IPS-20b (cell line): Measurements from ENCODE around the gene MPZL3.

ENCODE experiments used
- H3K27ac ChIP-seq: one replicate; pipeline ENCODE4 v1.5.1; 2013; ENCODE audit warnings: low read length
- H3K27me3 ChIP-seq: 2 replicates; pipeline ENCODE4 v1.6.1; 2013; ENCODE audit warnings: mild to moderate bottlenecking, low read length, inconsistent platforms; ENCODE audit not compliant: insufficient read depth
- H3K36me3 ChIP-seq: 2 replicates; pipeline ENCODE4 v1.6.1; 2013; ENCODE audit warnings: low read depth, mild to moderate bottlenecking, inconsistent platforms, low read length, moderate library complexity; ENCODE audit not compliant: insufficient read depth
- H3K4me1 ChIP-seq: 2 replicates; pipeline ENCODE4 v1.6.1; 2013; ENCODE audit warnings: mild to moderate bottlenecking, control low read depth, inconsistent platforms, low read length, moderate library complexity; ENCODE audit not compliant: insufficient read depth
- H3K4me3 ChIP-seq: 2 replicates; pipeline ENCODE4 v1.5.1; 2013; ENCODE audit warnings: mild to moderate bottlenecking, low read length, inconsistent platforms
- H3K9ac ChIP-seq: 2 replicates; pipeline ENCODE4 v1.6.1; 2013; ENCODE audit warnings: low read depth, mild to moderate bottlenecking, inconsistent platforms, low read length, moderate library complexity
- H3K9me3 ChIP-seq: 2 replicates; pipeline ENCODE4 v1.6.1; 2013; ENCODE audit warnings: mild to moderate bottlenecking, low read depth, low read length, inconsistent platforms; ENCODE audit not compliant: insufficient read depth

The MPZL3 gene

DNA sequence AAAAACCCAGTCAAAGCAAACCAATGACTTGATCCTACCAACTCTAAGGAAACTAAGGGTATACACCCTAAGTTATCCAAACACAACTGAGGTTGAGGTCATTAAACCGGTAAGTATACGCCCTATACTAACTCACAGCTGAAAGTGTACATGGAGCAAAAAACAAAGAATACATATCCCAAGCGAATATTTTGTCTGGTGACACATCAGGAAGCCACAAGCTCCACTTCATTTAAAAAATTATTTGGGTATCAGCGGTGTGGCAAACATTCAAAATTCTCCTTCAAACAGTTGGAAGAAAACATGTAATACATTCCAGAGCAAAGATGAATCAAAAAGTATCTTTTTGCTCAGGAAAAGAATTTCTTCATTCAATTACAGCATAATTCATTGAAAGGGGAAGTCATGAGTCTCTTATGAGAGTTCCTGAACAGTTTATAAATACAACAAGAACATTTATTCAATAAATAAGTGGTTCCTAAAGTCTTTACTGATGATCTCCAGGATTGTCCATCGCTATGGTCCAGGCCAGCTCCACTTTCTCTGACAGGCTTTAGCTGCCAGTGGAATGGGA, 22.8 kb downstream of the MPZL3 start:
- no peak overlapping the region for H3K4me3 ChIP-seq
- no peaks in the 10 kb centered on the region for H3K27me3 ChIP-seq
- H3K36me3 ChIP-seq: no peaks in the 10 kb centered on the region
- H3K9ac ChIP-seq: no peak overlapping the region
- H3K27ac ChIP-seq: no peak overlapping the region
- H3K4me1 ChIP-seq: 0 out of 2 replicates have a peak, but pooled peaks cover 2% of the 10 kb centered on the region
- H3K9me3 ChIP-seq: no peaks in the 10 kb centered on the region

DNA sequence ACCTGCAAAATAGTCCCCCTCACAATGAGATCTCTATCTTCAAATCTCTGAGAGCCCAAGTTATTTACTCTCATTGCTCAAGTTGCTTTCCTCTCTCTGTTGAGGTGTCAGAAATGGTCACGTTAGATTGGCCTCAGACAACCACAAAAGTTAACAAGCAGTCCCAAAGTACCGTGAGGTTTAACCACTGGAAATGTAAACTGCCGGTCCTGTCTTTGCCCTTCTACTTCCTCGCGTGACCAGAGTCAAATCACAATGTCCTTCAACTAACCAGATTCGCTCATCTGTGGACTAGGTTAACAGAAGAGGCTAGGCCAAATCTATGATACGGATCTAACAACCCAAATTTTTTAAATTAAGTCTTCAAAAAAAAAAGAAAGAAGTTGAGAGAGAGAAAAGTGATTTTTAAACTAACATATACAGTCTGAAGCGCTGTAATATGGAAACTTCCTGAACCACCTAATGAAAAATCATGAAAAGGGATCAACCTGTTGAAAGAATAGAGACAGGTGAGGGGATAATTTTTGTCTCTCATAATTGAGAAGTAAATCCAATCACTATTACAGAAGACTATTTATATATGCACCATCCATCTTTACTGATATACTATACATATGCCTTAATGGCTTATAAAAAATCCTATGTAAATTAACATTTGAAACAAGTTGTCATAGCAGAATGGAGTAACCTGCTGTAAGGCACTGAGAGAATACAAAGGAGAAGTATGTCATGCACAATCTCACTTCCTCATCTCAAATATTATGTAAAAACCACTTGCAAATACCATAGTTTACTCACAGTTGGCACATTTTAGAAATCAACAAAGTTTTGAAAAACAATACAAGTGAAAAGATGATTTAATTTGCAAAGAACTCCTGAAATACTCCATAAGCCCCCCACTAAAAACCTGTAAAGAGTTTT, 24.0 kb downstream of the MPZL3 start:
- no peak overlapping the region for H3K9ac ChIP-seq

DNA sequence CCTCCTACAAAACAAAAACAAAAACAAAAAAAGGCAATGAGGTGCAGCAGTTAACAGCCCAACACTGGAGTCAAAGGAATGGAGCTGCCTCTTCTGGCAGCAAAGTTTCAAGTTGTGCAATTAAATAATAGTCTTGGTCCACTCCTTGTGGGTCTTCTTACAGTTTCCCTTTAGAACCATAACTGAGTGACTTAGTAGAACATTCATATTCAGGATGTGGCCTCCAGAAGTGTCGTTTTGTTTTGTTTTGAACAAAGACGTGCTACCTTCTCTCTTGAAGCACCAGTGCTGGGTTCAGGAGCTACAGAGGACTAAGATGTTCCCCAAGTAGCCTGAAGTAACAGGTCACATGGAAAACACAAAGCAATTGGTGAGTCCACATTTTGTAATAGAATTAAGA, 25.4 kb downstream of the MPZL3 start:
- no peak overlapping the region for H3K9ac ChIP-seq
- H3K27ac ChIP-seq: no peak overlapping the region
- 0 out of 2 replicates have a peak, but pooled peaks cover 2% of the 10 kb centered on the region for H3K4me1 ChIP-seq
- H3K27me3 ChIP-seq: no peaks in the 10 kb centered on the region; the same call in 1 of the 2 replicates
- H3K9me3 ChIP-seq: no peaks in the 10 kb centered on the region
- H3K36me3 ChIP-seq: no peaks in the 10 kb centered on the region
- H3K4me3 ChIP-seq: no peak overlapping the region

More for the DNA sequence above, 24.0 kb downstream of the MPZL3 start:
- Histone ChIP-seq H3K36me3 (no peaks in the 10 kb centered on the region), H3K4me3 (no peak overlapping the region), H3K27me3 (no peaks in the 10 kb centered on the region; the same call in 1 of the 2 replicates), H3K27ac (no peak overlapping the region), H3K4me1 (0 out of 2 replicates have a peak, but pooled peaks cover 2% of the 10 kb centered on the region), H3K9me3 (no peaks in the 10 kb centered on the region)

DNA sequence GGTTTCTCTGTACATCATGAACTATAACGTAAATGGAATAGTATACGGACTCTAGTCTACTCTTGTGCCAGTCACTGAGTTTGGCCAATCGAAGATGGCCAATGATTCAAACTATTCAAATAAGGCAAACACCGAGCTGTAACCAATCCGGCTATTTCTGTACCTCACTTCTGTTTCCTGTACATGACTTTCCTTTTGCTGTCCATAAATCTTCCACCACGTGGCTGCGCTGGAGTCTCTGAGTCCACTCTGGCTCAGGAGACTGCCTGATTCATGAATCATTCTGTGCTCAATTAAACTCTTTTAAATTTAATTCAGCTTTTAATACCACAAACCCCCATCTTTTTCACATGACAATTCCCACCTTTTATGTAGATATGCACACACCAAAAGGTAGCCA, 25.9 kb downstream of the MPZL3 start:
- H3K27ac ChIP-seq: no peak overlapping the region
- no peaks in the 10 kb centered on the region; the same call in 1 of the 2 replicates for H3K27me3 ChIP-seq
- 0 out of 2 replicates have a peak, but pooled peaks cover 2% of the 10 kb centered on the region for H3K4me1 ChIP-seq
- no peaks in the 10 kb centered on the region for H3K9me3 ChIP-seq
- H3K4me3 ChIP-seq: no peak overlapping the region
- H3K9ac ChIP-seq: no peak overlapping the region
- H3K36me3 ChIP-seq: no peaks in the 10 kb centered on the region

GRCh38 chr11:118224511-118225188, 27.5 kb downstream of the MPZL3 start, which contains the start of gene JAML:
TSS of gene JAML (minus strand) at chr11:118225011. CDS start at chr11:118214866, 10,145 bp downstream.
- Histone ChIP-seq H3K9me3 (no peaks in the 10 kb centered on the region), H3K9ac (no peak within 1 kb of the TSS), H3K4me3 (no peak within 1 kb of the TSS), H3K27ac (no peak within 1 kb of the TSS), H3K4me1 (0 out of 2 replicates have a peak, but pooled peaks cover 2% of the 10 kb centered on the region), H3K27me3 (no peaks in the 10 kb centered on the region; the same call in 1 of the 2 replicates), H3K36me3 (no peaks in the 10 kb centered on the region)

- Histone ChIP-seq H3K36me3 (no peaks in the 10 kb centered on the region), H3K27me3 (no peaks in the 10 kb centered on the region; the same call in 1 of the 2 replicates), H3K4me1 (0 out of 2 replicates have a peak, but pooled peaks cover 2% of the 10 kb centered on the region), H3K27ac (no peak overlapping the region), H3K4me3 (no peak overlapping the region), H3K9ac (no peak overlapping the region), H3K9me3 (no peaks in the 10 kb centered on the region)
Measured at GRCh38 chr11:118223992-118224391, 28.2 kb downstream of the MPZL3 start.

- H3K9me3 ChIP-seq: no peaks in the 10 kb centered on the region
- no peak overlapping the region for H3K4me3 ChIP-seq
- H3K4me1 ChIP-seq: 0 out of 2 replicates have a peak, but pooled peaks cover 2% of the 10 kb centered on the region
- no peak overlapping the region for H3K9ac ChIP-seq
- H3K36me3 ChIP-seq: no peaks in the 10 kb centered on the region
- no peak overlapping the region for H3K27ac ChIP-seq
- H3K27me3 ChIP-seq: no peaks in the 10 kb centered on the region; the same call in 1 of the 2 replicates
Measured at GRCh38 chr11:118223570-118223969, 28.6 kb downstream of the MPZL3 start.

DNA sequence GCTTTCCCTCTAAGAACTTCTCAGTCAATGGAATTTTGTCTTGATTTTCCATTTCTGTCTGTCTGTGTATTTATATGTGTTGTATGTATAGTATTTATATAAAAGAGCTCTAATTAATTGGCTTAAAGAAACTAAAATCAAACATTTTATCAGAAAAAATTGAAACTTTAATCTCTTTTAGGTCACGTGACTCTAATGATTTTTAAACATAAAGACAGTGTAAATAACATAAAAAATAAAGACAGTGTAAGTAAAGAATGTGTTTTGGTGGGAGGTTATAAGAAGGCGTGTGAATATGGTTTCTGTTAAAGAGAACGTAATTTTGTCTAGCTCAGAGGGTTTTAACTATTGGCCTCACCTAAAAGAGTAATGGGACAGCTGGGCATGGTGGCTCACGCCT, 29.7 kb downstream of the MPZL3 start:
- Histone ChIP-seq H3K27me3 (no peaks in the 10 kb centered on the region; the same call in 1 of the 2 replicates), H3K9ac (no peak overlapping the region), H3K4me1 (no peaks in the 10 kb centered on the region), H3K27ac (no peak overlapping the region), H3K9me3 (no peaks in the 10 kb centered on the region), H3K4me3 (no peak overlapping the region), H3K36me3 (no peaks in the 10 kb centered on the region)

DNA sequence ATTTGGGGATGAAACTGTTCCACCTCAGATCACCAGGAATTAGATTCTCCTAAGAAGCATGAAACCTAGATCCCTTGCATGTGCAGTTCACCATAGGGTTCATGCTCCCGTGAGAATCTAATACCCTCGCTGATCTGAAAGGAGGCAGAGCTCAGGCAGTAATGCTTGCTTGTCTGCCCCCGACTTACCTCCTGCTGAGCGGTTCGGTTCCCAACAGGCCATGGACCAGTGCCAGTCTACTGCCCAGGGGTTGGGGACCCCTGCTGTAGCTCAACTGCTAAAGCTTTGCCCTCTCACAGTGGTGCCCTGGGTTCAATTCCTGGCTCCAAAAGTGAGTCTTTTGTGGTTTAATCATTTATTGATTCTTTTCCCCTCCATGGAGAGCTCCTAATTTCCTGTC, 30.7 kb downstream of the MPZL3 start:
- Histone ChIP-seq H3K4me1 (no peaks in the 10 kb centered on the region), H3K9me3 (no peaks in the 10 kb centered on the region), H3K9ac (no peak overlapping the region), H3K4me3 (no peak overlapping the region), H3K27me3 (no peaks in the 10 kb centered on the region; the same call in 1 of the 2 replicates), H3K27ac (no peak overlapping the region), H3K36me3 (no peaks in the 10 kb centered on the region)

GRCh38 chr11:118219732-118220131, 32.4 kb downstream of the MPZL3 start:
- Histone ChIP-seq H3K36me3 (no peaks in the 10 kb centered on the region), H3K4me1 (no peaks in the 10 kb centered on the region), H3K27ac (no peak overlapping the region), H3K9ac (no peak overlapping the region), H3K9me3 (no peaks in the 10 kb centered on the region), H3K27me3 (no peaks in the 10 kb centered on the region; the same call in 1 of the 2 replicates), H3K4me3 (no peak overlapping the region)

GRCh38 chr11:118219244-118219643, 32.9 kb downstream of the MPZL3 start:
- no peaks in the 10 kb centered on the region for H3K4me1 ChIP-seq
- no peak overlapping the region for H3K9ac ChIP-seq
- H3K27ac ChIP-seq: no peak overlapping the region
- H3K27me3 ChIP-seq: no peaks in the 10 kb centered on the region; the same call in 1 of the 2 replicates
- no peak overlapping the region for H3K4me3 ChIP-seq
- H3K36me3 ChIP-seq: no peaks in the 10 kb centered on the region
- no peaks in the 10 kb centered on the region for H3K9me3 ChIP-seq
